Measurements from ENCODE around the gene SESTD1. TPM values are rescaled to one million over a fixed set of nuclear protein-coding genes. Genes with fewer than 3 reads are reported as not detected.

Gene SESTD1
- total RNA-seq, 1 experiment from 2014 or later: 26.6 TPM

DNA sequence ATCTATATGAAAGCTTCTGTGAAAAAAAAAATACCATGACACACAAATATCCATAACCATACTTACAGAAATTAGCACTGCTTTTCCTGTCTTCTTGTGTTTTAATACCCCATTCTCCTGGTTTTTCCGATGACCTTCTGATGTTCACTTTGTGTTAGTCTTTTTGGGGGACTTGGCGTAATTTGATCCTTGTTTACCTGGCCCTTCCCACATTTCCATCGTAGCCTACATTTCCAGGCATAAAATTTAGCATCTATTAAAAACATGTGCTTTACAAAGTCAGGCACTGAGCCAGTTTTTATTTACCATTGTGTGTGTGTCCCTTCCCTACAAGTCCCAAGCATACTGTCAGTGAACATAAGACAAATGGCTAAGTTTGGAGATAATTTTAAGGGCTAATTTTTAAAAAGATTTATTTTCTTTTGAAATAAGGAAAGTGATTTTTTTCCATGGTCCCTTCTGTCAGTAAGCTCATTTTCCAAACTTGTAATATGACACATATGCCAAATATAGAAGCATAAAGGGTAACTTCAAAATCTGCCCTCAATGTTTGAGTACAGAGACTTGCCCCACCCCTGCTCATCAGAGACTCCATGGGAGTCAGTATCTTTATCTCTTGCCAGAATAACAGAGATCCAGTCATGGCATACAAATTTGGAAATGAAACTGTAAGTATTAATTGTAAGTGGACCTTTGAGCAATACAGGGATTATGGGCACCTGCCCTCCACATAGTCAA is 27.3 kb downstream of the SESTD1 start:
- H3K36me3 ChIP-seq (ENCODE audit: control insufficient read depth in 1 of 2, insufficient read depth in 2 of 2, low read length in 2 of 2): no peaks in the 10 kb centered on the region
- no TSS peak for BruUV-seq (replicated peaks)
- TF ChIP-seq SP1 (IDR thresholded peaks at IDR 0.05; ENCODE audit: low read depth): 0 out of 2 replicates have a peak, but pooled peaks have one; percentile 30
- no peak for TF ChIP-seq POLR2A (IDR thresholded peaks at IDR 0.05; ENCODE audit: borderline replicate concordance, extremely low read depth, insufficient read depth, insufficient read length)
- no peak for TF ChIP-seq YY1 (IDR thresholded peaks at IDR 0.05; ENCODE audit: extremely low read depth, insufficient replicate concordance, low read depth, low read length)
- TF ChIP-seq CEBPB (IDR thresholded peaks at IDR 0.05; ENCODE audit: low read depth): no peak
- TF ChIP-seq FOSL1 (IDR thresholded peaks at IDR 0.05; ENCODE audit: low read depth): peak; percentile 6; the same call in 1 of the 2 replicates
- no peak for TF ChIP-seq ELF1 (IDR thresholded peaks at IDR 0.05; ENCODE audit: borderline replicate concordance, low read depth)
- TF ChIP-seq ZNF274 (IDR thresholded peaks at IDR 0.05; ENCODE audit: low read depth, low read length): no peak
- no peak for TF ChIP-seq ZFX (IDR thresholded peaks at IDR 0.05)
- no peak for TF ChIP-seq SIN3A (IDR thresholded peaks at IDR 0.05; ENCODE audit: low read depth)
- peak; percentile 75 for TF ChIP-seq SRF (IDR thresholded peaks at IDR 0.05; ENCODE audit: low read depth)
- TF ChIP-seq ZBTB33 (IDR thresholded peaks at IDR 0.05; ENCODE audit: extremely low read depth, insufficient replicate concordance, low read length): no peak
- TF ChIP-seq TCF7L2 (IDR thresholded peaks at IDR 0.05; ENCODE audit: borderline replicate concordance, extremely low read depth, insufficient read depth, insufficient read length): peak; percentile 46
- H4K20me1 ChIP-seq (ENCODE audit: insufficient read depth): no peaks in the 10 kb centered on the region
- H3K9me2 ChIP-seq (ENCODE audit: insufficient read depth): no peaks in the 10 kb centered on the region
- no peak overlapping the region for H3K9ac ChIP-seq (ENCODE audit: low read length)
- H3K79me2 ChIP-seq (ENCODE audit: insufficient read depth, low read length): no peaks in the 10 kb centered on the region; the same call in 1 of the 2 replicates
- H3K4me3 ChIP-seq (replicated peaks in 1 of 2; ENCODE audit: low read depth in 1 of 2, low read length in 2 of 2): 0 out of 4 replicates have a peak overlapping the region, but pooled peaks of 1 of the 2 experiments have one; percentile 15
- H3K9me3 ChIP-seq (ENCODE audit: control insufficient read depth in 1 of 2, insufficient read depth in 1 of 2, low read depth in 1 of 2, low read length in 2 of 2): no peaks in the 10 kb centered on the region
- CTCF ChIA-PET: interaction anchor here (0.7 to 1.3 kb wide), 2 partner anchors 129 to 346 kb away, joined by 3 read pairs; no protein-coding TSS in a partner anchor
- DNase-seq (ENCODE audit: low read depth, low spot score) (no peak), ATAC-seq (no peak)
- no peaks in the 10 kb centered on the region for H3K27me3 ChIP-seq (ENCODE audit: insufficient read depth, low read length)
- peaks cover 53 to 64% of the 10 kb centered on the region in 2 experiments for H3K4me1 ChIP-seq (ENCODE audit: control insufficient read depth in 1 of 2, insufficient read depth in 2 of 2, low read length in 2 of 2)
- H3K4me2 ChIP-seq (ENCODE audit: low read length): peak overlapping the region; percentile 61
- peak overlapping the region; percentile 88 for H3K27ac ChIP-seq (ENCODE audit: low read depth, low read length)
- intact Hi-C loops (cut with micrococcal nuclease): no loop called here
- POLR2A ChIA-PET: no interaction called here
- RAD21 ChIA-PET (ENCODE audit: low non-redundant PET in 1 of 2, low total read pairs in 2 of 2, uncharacterized antibody in 2 of 2, unreplicated experiment in 2 of 2): no interaction called here
- no peak overlapping the region for H2AFZ ChIP-seq (ENCODE audit: low read depth, low read length, poor library complexity, severe bottlenecking)

Data from HCT116 (cell line).